Upper lobe of left lung (tissue), 4 donors: ENCODE results near the gene GRHL3.

Source experiments
- CTCF ChIP-seq, 6 experiments: fragments of 450-650 bp in 4 of 6; fragments of 200-600 bp in 2 of 6; sonication (generic) in 2 of 6; IDR thresholded peaks; one replicate each; pipeline ENCODE4 v1.5.1; 2016 to 2019; ENCODE audit warnings: antibody characterized with exemption in 6 of 6
- EP300 ChIP-seq, 4 donors: sonication (generic); formaldehyde crosslinking; IDR thresholded peaks; one replicate each; pipeline ENCODE4 v1.5.1; 2017; ENCODE audit warnings: antibody characterized with exemption in 4 of 4, control low read depth in 2 of 4
- POLR2A ChIP-seq, 4 donors: fragments of 450-650 bp; IDR thresholded peaks; one replicate each; pipeline ENCODE4 v1.5.1; 2016 to 2017; ENCODE audit warnings: antibody characterized with exemption in 4 of 4, mild to moderate bottlenecking in 2 of 4
- POLR2AphosphoS5 ChIP-seq, 2 donors: sonication (generic); formaldehyde crosslinking; IDR thresholded peaks; one replicate each; pipeline ENCODE4 v1.5.1; 2017; ENCODE audit warnings: antibody characterized with exemption in 2 of 2

- TF ChIP-seq CTCF (IDR thresholded peaks at IDR 0.05): no peak
- TF ChIP-seq POLR2A (IDR thresholded peaks at IDR 0.05): no peak
- TF ChIP-seq POLR2AphosphoS5 (IDR thresholded peaks at IDR 0.05): no peak
- TF ChIP-seq EP300 (IDR thresholded peaks at IDR 0.05): no peak
Measured at GRCh38 chr1:24297187-24297851, 21.8 kb upstream of the GRHL3 start.
